Measurements from ENCODE around the gene OR7G2.

DNA sequence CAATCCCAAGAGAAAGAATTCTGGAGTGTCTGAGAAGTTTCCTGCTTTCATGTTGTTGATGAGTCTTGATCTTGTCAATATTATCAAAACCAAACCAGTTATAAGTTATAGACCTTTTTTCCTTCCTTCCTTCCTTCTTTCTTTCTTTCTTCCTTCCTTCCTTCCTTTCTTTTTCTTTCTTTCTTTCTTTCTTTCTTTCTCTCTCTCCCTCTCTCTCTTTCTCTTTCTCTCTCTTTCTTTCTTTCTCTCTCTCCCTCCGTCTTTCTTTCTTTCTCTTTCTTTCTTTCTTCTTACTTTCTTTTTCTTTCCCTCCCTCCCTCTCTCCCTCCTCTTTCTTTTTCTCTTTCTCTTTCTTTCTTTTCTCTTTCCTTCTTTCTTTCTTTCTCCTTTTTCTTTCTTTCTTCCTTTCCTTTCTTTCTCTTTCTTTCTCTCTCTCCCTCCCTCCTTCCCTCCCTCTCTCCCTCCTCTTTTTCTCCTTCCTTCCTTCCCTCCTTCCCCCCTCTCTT is 19.7 kb upstream of the OR7G2 start, which contains the start of gene OR7G3:
- TF ChIP-seq, protein P1, sequence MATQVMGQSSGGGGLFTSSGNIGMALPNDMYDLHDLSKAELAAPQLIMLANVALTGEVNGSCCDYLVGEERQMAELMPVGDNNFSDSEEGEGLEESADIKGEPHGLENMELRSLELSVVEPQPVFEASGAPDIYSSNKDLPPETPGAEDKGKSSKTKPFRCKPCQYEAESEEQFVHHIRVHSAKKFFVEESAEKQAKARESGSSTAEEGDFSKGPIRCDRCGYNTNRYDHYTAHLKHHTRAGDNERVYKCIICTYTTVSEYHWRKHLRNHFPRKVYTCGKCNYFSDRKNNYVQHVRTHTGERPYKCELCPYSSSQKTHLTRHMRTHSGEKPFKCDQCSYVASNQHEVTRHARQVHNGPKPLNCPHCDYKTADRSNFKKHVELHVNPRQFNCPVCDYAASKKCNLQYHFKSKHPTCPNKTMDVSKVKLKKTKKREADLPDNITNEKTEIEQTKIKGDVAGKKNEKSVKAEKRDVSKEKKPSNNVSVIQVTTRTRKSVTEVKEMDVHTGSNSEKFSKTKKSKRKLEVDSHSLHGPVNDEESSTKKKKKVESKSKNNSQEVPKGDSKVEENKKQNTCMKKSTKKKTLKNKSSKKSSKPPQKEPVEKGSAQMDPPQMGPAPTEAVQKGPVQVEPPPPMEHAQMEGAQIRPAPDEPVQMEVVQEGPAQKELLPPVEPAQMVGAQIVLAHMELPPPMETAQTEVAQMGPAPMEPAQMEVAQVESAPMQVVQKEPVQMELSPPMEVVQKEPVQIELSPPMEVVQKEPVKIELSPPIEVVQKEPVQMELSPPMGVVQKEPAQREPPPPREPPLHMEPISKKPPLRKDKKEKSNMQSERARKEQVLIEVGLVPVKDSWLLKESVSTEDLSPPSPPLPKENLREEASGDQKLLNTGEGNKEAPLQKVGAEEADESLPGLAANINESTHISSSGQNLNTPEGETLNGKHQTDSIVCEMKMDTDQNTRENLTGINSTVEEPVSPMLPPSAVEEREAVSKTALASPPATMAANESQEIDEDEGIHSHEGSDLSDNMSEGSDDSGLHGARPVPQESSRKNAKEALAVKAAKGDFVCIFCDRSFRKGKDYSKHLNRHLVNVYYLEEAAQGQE (IDR thresholded peaks at IDR 0.05; ENCODE audit: insufficient read depth in 1 of 2, low read depth in 2 of 2, low read length in 1 of 2), result no peak
- no peak for TF ChIP-seq CTCF (IDR thresholded peaks at IDR 0.05)
- TF ChIP-seq TCF7L2 (IDR thresholded peaks at IDR 0.05; ENCODE audit: low read depth, low read length), result no peak
